Suprapubic skin (tissue), 4 donors: Measurements from ENCODE around the gene CLTB.

Experiments used
- POLR2A ChIP-seq, 2 donors: fragments of 450-650 bp; IDR thresholded peaks; one replicate each; pipeline ENCODE4 v1.6.1; 2017; ENCODE audit warnings: antibody characterized with exemption in 2 of 2, mild to moderate bottlenecking in 2 of 2, moderate library complexity in 2 of 2
- POLR2AphosphoS5 ChIP-seq, 3 donors: sonication (generic); formaldehyde crosslinking; IDR thresholded peaks; one replicate each; pipeline ENCODE4 v1.6.1; 2017; ENCODE audit warnings: antibody characterized with exemption in 3 of 3
- TF ChIP-seq, protein P1 (sequence below), 2 donors: fragments of 200-600 bp in 1 of 2; fragments of 450-650 bp in 1 of 2; sonication (generic) in 1 of 2; IDR thresholded peaks; one replicate each; pipeline ENCODE4 v1.5.1; 2016 to 2019; ENCODE audit warnings: antibody characterized with exemption in 2 of 2, mild to moderate bottlenecking in 1 of 2, moderate library complexity in 1 of 2

DNA sequence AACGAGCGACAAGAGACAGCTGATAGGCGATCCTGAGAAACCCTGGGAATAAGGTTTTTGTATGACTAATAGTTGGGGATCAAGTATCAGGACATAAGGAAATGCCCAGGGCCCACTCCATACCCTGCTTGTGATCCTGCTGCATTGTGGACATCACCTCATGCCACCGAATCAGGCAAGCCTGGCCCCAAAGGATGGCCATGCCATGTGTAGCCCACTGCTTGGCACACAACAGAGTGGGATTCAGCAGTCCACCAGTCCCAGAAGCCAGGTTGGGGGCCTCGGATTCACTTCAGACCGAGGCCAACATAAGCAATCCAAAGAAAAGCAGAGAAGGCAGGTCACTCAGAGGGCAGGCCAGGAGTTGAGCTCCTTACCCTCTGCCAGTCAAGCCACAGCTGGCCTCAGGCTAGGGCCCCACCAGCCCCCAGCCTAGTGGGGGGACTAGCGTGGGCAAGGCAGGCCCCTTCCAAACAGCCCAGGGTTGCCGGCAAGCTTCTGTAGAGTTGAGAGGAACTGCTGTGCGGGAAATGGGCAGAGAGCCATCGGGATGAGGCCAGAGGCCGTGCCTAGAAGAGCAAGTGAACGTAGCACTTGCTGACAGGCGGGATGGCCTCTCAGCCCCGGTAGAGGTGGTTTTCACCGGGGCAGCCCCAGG is 33.0 kb downstream of the CLTB start:
- TF ChIP-seq, protein P1, sequence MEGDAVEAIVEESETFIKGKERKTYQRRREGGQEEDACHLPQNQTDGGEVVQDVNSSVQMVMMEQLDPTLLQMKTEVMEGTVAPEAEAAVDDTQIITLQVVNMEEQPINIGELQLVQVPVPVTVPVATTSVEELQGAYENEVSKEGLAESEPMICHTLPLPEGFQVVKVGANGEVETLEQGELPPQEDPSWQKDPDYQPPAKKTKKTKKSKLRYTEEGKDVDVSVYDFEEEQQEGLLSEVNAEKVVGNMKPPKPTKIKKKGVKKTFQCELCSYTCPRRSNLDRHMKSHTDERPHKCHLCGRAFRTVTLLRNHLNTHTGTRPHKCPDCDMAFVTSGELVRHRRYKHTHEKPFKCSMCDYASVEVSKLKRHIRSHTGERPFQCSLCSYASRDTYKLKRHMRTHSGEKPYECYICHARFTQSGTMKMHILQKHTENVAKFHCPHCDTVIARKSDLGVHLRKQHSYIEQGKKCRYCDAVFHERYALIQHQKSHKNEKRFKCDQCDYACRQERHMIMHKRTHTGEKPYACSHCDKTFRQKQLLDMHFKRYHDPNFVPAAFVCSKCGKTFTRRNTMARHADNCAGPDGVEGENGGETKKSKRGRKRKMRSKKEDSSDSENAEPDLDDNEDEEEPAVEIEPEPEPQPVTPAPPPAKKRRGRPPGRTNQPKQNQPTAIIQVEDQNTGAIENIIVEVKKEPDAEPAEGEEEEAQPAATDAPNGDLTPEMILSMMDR (IDR thresholded peaks at IDR 0.05) = no peak
- TF ChIP-seq POLR2A (IDR thresholded peaks at IDR 0.05) (no peak), POLR2AphosphoS5 (IDR thresholded peaks at IDR 0.05) (no peak)
